HG02870 (cell line): ENCODE measurements around the gene MYBBP1A.
"Not testable (repeated sequence)": the region's sequence is repeated elsewhere in the genome, so short reads cannot be mapped to it uniquely, and the experiment has no call there.

Source experiments
- ATAC-seq: cut with Tn5 transposase; IDR thresholded peaks from one replicate; pipeline ENCODE4 v1.9.1; 2021; ENCODE audit warnings: mild to moderate bottlenecking, moderate library complexity; ENCODE audit not compliant: unreplicated experiment

MYBBP1A gene

DNA sequence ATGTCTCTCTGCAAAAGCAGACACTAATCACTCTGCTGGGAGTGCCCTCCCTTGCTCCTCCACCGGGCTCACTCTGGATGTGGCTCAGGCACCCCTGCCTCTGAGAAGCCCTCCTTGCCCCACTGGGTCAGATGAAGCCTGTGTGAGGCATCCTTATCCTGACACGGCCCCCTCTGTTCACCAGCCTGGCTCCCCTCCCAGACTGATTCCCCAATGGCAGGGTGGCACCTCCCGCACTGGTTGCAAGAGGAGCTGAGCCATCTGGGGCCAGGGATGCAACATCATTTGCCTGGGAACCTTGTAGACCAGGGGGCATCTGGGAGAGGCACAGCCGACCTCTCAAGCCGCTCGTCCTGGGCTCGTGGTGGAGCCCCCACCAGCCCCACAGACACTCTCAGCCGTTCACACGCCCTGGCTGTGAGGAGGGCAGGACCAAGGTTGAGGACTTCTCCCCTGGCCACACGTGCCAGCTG, 35.8 kb upstream of the MYBBP1A start:
- no peak for ATAC-seq

- not testable (repeated sequence) for ATAC-seq
Observed at GRCh38 chr17:4590042-4590441, 34.9 kb upstream of the MYBBP1A start.

- no peak for ATAC-seq
Observed at GRCh38 chr17:4588898-4589625, 33.9 kb upstream of the MYBBP1A start.

DNA sequence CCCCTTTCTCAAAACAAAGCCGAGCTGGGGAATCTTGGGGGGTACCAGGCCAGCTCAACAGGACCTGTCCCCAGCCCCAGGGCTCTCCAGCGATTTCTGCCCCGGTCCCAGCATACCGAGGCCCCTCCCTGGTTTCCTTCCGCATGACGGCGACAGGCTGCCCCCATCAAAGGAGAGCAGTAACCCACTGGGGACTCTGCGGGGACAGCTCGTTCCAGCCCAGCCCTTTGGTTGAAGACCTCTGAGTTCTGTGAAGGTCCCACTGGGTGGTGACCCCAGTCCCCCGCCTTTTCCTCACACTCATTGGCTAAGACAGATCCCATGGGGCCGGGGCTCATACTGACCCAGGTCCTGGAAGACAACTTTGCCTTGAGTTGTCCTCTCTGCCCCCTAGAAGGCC, 33.2 kb upstream of the MYBBP1A start:
- ATAC-seq, result no peak

GRCh38 chr17:4587803-4588202, 32.6 kb upstream of the MYBBP1A start:
- no peak for ATAC-seq

DNA sequence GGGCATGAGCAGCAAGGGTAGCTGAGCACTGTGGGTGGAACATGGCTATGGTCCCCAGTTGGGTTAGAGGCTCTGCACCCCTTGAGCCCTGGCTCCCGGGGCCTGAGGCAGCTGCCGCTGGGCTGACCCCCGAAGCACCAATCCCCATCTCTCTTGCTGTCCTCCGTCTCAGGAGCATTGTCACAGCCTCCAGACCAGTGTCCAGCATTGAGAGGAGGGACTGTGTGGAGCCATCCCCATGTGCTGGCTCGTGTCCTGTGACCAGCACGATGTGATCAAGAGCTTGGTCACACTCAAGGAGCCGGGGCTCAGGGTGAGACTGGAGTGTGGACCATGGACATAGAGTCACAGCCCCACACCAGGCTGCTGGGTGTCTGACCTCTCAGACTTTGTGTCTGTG, 32.0 kb upstream of the MYBBP1A start:
- ATAC-seq, result no peak

DNA sequence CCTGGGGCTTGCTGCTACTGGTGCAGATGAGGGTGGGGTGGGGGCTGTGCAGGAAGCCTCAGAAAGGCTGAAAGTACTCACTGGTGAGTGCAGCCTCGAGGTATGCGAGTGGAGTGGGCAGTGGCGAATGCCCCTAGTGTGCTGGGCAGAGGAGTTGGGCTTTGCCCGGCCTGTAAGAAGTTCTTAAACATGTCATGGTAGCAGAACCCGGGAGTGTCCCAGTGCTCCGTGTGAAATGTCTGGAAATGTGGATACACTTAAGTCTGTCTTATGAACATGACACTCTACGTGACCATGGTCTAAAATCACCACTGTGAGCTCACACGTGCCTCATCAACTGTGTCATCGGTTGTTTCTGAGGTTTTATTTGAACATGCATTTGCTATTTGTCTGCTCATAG, 30.9 kb upstream of the MYBBP1A start:
- no peak for ATAC-seq

GRCh38 chr17:4585638-4585994, 30.4 kb upstream of the MYBBP1A start:
- no peak for ATAC-seq

GRCh38 chr17:4584917-4585637, 29.9 kb upstream of the MYBBP1A start:
- no peak for ATAC-seq

DNA sequence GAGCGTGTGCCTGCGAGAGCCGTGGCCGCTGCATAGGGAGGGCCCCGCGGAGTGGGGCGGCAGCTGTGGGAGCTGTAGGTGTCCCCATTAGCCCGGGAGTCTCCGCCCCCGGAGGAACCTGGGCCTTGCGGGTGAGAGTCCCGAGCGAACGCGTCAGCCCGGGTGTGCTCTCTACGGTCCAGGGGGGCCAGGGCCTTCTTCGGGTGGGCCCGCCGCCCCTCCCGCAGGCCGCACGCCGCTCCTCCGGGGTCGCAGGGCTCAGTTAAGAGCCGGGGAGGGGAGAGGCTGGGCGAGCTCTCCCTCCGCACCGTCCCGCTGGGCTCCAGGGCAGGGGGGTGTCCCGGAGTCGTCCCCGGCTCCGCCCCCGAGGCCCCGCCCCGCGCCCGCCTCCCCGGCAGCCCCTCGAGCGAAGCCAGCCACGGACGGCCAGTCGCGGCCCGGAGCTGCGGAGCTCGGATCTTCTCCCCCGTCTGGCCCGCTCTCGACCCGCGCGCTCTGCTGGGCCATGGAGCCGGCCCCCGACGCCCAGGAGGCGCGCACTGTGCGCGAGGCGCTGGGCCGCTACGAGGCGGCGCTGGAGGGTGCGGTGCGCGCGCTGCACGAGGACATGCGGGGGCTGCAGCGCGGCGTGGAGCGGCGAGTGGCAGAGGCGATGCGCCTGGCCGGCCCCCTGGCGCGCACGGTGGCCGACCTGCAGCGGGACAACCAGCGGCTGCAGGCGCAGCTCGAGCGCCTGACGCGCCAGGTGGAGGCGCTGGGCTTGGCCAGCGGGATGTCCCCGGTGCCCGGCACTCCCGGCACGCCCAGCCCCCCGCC, 29.1 kb upstream of the MYBBP1A start, which contains the start of gene SMTNL2:
Gene SMTNL2, plus strand, starts transcription at position 429 of the 816 bp plus-strand sequence. Its CDS starts 77 bp downstream, at position 506.
- ATAC-seq, result no peak

- ATAC-seq, result no peak
Observed at GRCh38 chr17:4583782-4584100, 28.6 kb upstream of the MYBBP1A start.

DNA sequence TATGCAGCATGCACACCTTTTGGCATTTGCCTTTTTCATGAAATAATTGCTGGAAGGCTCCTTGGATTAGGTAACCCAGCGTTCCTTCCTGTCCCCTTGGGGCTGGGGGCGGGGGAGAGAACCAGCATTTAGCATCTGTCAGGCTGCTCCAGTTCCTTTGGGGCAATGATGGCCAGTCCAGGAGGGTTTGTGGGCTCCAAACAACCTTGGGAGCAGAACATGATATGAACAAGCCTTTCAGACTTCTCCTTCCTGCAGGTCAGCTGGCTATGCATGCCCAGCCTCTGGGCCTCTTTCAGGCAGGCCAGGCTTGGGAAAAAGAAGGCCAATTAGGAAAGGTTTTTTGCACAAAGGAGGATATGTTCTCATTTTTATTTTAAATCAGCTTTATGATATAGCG, 28.0 kb upstream of the MYBBP1A start:
- ATAC-seq, result no peak

DNA sequence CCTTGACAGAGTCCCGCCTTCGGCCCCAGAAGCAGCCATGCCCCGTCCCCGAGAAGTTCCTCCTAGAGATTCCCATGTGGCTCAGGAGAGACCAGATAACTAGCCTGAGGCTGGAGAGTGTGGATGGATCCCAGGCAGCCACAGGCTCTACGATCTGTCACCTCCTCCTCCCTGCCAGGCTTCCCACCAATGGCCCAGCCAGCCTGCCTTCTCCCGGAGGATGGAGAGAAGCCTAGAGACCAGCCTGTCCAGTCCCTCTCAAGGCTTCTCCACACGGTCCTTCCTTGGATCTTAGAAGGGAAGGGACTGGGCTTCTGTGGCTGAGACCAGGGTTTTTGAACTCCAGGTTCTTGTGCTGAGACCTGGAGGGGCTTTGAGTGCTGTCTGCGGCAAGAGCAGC, 27.5 kb upstream of the MYBBP1A start:
- no peak for ATAC-seq

GRCh38 chr17:4582101-4582501, 26.9 kb upstream of the MYBBP1A start:
- no peak for ATAC-seq

DNA sequence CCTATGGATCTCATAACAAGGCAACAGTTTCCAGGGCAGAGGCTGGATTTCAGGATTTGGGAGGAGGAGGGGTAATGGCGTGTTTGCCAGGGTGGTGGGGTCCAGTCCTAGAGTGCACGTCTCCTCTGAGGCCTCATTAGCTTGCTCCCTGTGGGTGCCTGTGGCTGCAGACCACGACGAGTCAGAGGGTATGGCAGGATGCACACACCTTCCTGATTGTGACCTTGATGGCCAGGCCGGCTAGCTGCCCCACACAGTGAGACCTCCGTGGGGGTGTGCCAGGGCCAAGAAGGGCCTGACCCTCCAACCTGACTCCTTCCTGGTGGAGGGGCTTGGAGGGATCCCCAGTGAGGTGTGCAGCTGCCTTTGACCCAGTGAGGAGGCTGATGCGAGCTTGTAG, 25.1 kb upstream of the MYBBP1A start:
- no peak for ATAC-seq

GRCh38 chr17:4579678-4580077, 24.5 kb upstream of the MYBBP1A start:
- no peak for ATAC-seq

- not testable (repeated sequence) for ATAC-seq
Observed at GRCh38 chr17:4578349-4578748, 23.2 kb upstream of the MYBBP1A start.

DNA sequence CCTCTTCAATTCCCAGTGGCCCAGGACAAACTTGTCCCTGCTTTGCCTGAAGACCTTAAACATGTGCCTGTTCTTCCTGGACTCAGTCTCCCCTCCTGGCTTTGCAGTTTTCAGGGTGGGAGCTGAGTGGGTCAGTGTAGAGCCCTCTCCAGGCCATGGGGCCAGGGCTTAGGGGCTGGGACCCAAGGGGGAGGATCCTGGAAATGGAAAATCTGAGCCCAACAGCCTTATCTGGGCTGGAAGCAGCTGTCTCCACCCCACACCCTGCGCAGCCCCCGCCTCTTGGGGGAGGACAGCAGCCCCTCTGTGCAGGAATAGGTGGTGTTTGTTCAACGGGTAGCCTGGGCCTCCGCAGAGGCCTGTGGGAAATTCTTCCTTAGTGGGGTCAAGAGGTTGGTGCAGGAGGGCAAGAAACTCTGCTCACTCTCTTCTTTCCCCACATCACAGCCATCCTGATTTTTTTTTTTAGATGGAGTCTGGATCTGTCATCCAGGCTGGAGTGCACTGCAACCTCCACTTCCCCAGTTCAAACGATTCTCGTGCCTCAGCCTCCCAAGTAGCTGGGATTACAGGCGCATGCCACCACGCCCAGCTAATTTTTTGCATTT, 22.3 kb upstream of the MYBBP1A start:
- ATAC-seq, result no peak

- ATAC-seq, result no peak
Observed at GRCh38 chr17:4576729-4577322, 21.6 kb upstream of the MYBBP1A start.

- no peak for ATAC-seq
Observed at GRCh38 chr17:4576161-4576558, 21.0 kb upstream of the MYBBP1A start.
